Keratinocyte (primary cell): Measurements from ENCODE around the gene KCNC4.

ENCODE experiments used
- EZH2 ChIP-seq: IDR thresholded peaks from one replicate; pipeline ENCODE4 v1.6.1; 2012; ENCODE audit warnings: inconsistent platforms, mild to moderate bottlenecking, low read length, moderate library complexity
- TF ChIP-seq, protein P1 (sequence below), 3 experiments: IDR thresholded peaks in 1 of 3; conservative IDR thresholded peaks in 1 of 3; optimal IDR thresholded peaks in 1 of 3; 2 replicates in 2 of 3; 3 replicates in 1 of 3; pipeline versions ENCODE3 to v1.5.1; 2011; ENCODE audit warnings: low read length in 3 of 3, mild to moderate bottlenecking in 3 of 3, moderate library complexity in 2 of 3, control low read depth in 1 of 3, inconsistent platforms in 1 of 3; ENCODE audit not compliant: insufficient read depth in 2 of 3; ENCODE audit errors: extremely low read depth in 1 of 3

DNA sequence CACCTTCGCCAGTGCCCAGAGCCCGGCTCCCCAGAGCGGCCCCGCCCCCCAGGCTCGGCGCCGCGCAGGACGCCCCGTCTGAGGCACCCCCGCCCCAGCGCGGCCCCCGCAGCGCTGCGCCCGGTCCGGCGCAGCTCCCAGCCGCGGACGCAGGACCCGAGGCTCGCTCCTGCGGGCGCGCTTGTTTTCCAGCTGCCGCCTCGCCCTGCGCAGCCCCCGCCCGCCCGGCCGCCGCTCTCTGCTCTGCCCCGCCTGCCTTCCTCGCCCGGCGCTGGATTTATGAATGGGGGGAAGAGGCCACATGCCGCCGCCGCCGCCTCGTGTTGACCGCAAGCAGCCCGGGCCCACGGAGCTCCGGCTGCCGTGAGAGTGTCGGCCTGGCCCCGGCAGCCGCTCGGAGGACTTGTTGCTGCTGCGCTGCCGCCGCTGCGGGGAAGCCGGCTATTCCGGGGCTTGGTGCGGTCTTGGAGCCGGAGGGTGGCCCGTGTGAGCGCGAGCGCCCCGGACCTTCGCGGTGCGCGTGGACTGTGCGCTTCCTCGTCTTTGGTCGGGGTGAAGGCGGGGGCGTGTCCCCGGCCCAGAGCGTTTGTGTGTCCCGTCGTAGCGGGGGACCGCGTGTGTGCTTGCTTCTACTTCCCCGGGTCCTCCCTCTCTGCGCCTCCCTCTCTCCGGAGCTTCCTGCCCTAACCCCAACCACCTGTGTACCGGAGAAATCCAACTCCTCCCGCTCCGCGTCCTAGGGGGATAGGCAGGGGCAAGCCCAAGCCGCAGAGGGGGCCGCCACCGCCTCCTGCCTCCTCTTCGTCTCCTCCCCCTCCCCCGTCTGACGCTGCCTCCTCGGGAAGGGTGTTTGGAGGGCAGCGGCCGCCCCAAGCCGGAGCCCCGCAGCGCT is 736 bp downstream of the KCNC4 start:
- TF ChIP-seq, protein P1, sequence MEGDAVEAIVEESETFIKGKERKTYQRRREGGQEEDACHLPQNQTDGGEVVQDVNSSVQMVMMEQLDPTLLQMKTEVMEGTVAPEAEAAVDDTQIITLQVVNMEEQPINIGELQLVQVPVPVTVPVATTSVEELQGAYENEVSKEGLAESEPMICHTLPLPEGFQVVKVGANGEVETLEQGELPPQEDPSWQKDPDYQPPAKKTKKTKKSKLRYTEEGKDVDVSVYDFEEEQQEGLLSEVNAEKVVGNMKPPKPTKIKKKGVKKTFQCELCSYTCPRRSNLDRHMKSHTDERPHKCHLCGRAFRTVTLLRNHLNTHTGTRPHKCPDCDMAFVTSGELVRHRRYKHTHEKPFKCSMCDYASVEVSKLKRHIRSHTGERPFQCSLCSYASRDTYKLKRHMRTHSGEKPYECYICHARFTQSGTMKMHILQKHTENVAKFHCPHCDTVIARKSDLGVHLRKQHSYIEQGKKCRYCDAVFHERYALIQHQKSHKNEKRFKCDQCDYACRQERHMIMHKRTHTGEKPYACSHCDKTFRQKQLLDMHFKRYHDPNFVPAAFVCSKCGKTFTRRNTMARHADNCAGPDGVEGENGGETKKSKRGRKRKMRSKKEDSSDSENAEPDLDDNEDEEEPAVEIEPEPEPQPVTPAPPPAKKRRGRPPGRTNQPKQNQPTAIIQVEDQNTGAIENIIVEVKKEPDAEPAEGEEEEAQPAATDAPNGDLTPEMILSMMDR (optimal IDR thresholded peaks at IDR 0.05 in 1 of 3, IDR thresholded peaks at IDR 0.05 in 1 of 3, conservative IDR thresholded peaks at IDR 0.05 in 1 of 3; ENCODE audit: extremely low read depth in 1 of 3, insufficient read depth in 2 of 3, low read length in 3 of 3): no peak
- no peak for TF ChIP-seq EZH2
